Heart left ventricle (tissue), 13 donors: ENCODE data around the gene USP4.

Experiments used
- POLR2A ChIP-seq, 2 donors: fragments of 450-650 bp; IDR thresholded peaks; one replicate each; pipeline ENCODE4 v1.6.1; 2017; ENCODE audit warnings: antibody characterized with exemption in 2 of 2, mild to moderate bottlenecking in 2 of 2, moderate library complexity in 2 of 2
- TF ChIP-seq, protein P1 (sequence below), 12 donors: fragments of 200-600 bp; sonication (generic) in 4 of 12; IDR thresholded peaks; one replicate each; pipeline versions ENCODE4 v1.5.0 to v1.8.0; 2018 to 2022; ENCODE audit warnings: antibody characterized with exemption in 12 of 12, mild to moderate bottlenecking in 5 of 12
- donor health status: ischemic (EF 13 %, LVEDD 7.1; RV severe dilation, severe dysfunction).
- donor health status: DM: no; HTN: yes; CAD: no.
- donor health status: DM: no; HTN: no; CAD: no.
- donor health status: ischemic (EF 25% LVEDD 6.9; RV normal size, moderate dysfunction).
- donor health status: ischemic (EF 25% LVEDD 5.7; RV mildly dilated, moderate dysfunction).
- donor health status: ischemic (EF 35%, LVEDD 5.7; RV mildly dilated, moderate dysfunction).
- donor health status: nonischemic (EF 11% LVEDD 7.7; RV severe dilation, severe dysfunction).
- donor health status: DM: yes; HTN: yes; CAD: no.
- donor health status: PGD.
- donor health status: ischemic (EF 29% LVEDD 5.4; RV normal size, mild dysfunction).
- donor health status: nonischemic (EF 23%, LVEDD 6.1; RV moderate dilation, normal function).

- TF ChIP-seq POLR2A (IDR thresholded peaks at IDR 0.05): no peak
- TF ChIP-seq, protein P1, sequence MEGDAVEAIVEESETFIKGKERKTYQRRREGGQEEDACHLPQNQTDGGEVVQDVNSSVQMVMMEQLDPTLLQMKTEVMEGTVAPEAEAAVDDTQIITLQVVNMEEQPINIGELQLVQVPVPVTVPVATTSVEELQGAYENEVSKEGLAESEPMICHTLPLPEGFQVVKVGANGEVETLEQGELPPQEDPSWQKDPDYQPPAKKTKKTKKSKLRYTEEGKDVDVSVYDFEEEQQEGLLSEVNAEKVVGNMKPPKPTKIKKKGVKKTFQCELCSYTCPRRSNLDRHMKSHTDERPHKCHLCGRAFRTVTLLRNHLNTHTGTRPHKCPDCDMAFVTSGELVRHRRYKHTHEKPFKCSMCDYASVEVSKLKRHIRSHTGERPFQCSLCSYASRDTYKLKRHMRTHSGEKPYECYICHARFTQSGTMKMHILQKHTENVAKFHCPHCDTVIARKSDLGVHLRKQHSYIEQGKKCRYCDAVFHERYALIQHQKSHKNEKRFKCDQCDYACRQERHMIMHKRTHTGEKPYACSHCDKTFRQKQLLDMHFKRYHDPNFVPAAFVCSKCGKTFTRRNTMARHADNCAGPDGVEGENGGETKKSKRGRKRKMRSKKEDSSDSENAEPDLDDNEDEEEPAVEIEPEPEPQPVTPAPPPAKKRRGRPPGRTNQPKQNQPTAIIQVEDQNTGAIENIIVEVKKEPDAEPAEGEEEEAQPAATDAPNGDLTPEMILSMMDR (IDR thresholded peaks at IDR 0.05): no peak
Observed at GRCh38 chr3:49389297-49389696, 49.4 kb upstream of the USP4 start.
